HG03439 (cell line): ENCODE data around the gene LAS1L.
A peak's percentile ranks its signal among the peaks of the same experiment; 100 is the strongest.
"Not testable (repeated sequence)": the region's sequence is repeated elsewhere in the genome, so short reads cannot be mapped to it uniquely, and the experiment has no call there.

ENCODE experiments used
- ATAC-seq: cut with Tn5 transposase; IDR thresholded peaks from one replicate; pipeline ENCODE4 v1.9.1; 2021; ENCODE audit warnings: mild to moderate bottlenecking, moderate library complexity; ENCODE audit not compliant: unreplicated experiment

Gene LAS1L

DNA sequence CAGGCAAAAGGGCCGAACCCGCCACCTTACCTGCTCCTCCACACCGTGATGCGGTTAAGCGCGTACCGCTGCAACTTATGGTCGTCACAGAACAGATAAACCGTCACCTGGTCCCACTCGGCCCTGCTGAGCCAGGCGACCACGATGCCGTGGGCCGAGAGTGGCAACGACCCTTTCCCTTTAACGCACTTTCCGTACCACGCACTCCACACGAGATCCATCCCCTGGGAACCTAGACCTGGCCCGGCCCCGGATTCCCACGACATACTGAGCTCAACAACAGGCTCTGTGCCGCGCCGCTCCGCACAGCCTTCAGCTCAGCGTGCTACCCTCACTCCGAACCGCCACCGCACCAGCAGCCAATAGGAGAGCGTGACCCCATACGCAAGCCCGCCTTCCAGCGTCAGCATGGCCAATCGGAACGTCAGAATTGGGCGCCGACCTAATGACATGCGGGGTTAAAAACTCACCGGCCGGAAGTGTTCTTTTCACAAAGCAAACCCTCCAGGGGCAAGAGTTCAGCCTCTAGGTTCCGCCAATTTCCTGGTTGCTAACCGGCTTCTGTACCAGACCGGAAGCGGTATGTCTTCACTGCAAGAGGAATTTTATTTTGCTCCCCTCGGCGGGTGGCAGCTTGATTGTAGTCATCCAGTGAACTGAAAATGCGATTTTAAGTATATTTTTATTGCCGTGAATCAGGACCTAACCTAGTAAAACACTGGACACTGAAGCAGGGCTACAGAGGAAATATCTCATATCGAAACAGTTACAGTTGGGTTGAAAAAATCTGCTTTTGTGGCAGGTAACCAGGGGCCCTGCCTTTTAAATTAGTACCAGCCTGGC, at the start of gene LAS1L:
TSS of gene LAS1L (minus strand) at position 338 of the 843 bp plus-strand sequence. CDS start at position 266, 72 bp downstream.
- ATAC-seq = peak; percentile 100

DNA sequence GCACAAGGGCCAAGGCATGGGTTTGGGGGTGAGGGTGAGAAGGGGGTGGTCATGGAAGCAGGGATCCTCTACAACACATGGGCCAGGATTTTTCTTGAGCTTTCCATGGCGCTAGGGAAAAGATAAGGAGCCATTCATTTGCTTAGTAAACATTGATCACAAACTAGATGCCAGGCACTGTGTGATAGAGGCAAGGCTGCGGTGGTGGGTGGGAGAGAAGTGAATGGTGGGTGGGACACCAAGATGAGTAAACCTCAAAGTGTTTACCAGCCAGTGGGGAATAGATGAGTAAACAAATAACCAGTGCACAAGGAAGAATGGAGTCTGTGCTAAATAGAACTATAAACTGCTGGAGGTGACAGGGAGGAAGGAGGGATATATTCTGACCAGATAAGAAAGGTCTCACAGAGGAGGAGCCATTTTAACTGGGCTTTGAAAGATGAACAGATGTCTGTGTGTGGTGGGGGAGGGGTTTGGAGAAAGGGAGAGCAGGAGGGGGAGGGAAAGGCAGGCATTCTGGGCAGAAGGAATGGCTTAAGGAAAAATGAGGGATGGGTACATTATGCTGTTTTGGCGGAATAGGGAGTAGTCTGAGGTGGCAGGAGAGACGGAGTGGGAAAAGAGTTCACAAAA, 48.0 kb upstream of the LAS1L start:
- no peak for ATAC-seq

DNA sequence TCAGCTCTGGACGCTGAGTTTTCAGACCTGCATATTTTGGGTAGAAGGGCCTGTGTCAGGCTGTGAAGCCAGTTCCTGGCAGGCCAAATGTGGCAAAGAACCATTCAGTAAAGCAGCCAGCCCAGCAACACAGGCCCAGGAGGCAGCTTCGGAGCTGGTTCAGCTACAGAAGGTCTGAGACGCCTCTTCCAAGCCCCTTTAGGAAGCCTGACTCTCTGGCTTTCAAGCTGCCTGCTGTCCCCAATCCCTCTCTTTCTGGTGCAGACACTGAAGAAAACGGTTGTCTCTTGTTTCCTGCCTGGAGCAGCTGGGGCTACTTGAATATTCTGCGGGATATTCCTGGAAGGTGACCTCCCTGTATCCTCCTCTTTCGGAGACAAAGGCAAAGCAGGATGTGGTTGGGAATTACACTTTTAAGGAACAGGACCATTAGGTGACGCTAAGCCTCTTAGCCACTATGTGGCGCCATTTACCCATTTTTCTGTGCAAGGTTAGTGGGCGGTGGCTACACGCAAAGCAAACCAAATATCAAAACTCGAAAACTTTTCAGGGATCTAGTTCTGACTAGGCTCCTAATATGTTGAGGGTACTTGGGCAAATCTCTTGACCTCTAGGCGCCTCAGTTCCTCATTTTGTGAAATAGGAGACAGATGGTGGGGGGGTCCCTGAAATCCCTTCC, 47.2 kb upstream of the LAS1L start:
- no peak for ATAC-seq

DNA sequence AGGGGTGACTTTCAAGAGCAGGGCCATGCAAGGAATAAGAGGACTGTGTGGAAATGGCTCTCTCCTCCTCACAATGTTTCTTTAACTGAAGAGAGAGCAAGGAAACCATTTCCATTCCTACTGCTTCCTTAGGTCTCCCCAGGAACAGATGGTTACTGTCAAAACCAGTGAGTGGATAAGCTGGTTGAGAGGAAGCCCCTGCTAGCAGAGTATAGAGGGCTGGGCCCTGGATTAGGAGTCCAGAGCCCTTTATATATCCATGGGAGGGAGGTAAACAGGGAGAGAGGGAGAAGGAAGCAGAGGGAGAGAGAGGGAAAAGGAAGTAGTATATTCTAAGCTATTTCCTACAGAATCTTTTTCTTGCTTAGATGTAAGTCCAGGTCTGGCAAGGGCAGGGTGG, 43.8 kb upstream of the LAS1L start:
- no peak for ATAC-seq

DNA sequence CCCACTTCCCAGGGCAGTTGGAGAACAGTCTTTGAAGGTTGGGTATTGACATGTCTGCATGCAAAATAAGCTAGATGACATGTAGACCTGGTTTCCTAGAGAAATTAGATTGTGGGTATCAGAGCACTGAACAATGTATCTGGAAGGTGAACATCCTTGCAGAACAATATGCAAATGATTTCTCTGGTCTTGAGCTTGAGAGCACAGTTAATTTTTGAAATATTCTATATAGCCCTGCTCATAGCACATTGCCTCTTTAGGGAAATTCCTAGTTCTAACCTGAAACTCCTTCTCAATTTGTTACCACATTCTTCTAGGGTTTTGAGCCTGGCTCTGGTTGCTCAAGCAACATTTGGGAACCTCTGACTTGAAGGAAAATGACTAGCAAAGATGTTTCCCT, 41.6 kb upstream of the LAS1L start:
- ATAC-seq = no peak

DNA sequence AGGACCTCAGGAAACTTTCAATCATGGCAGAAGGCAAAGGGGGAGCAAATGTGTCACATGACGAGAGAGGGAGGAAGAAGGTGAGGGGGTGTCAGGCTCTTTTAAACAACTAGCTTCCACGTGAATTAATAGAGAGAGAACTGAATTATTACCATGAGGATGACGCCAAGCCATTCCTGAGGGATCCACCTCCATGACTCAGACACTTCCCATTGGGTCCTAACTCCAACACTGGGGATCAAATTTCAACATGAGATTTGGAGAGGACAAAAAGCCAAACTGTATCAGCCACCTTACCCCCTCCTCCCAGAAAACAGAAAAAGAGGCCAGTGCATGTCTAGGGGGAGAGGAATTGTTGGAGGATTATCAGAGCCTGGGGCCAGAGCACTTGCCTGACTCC, 40.4 kb upstream of the LAS1L start:
- ATAC-seq = no peak

DNA sequence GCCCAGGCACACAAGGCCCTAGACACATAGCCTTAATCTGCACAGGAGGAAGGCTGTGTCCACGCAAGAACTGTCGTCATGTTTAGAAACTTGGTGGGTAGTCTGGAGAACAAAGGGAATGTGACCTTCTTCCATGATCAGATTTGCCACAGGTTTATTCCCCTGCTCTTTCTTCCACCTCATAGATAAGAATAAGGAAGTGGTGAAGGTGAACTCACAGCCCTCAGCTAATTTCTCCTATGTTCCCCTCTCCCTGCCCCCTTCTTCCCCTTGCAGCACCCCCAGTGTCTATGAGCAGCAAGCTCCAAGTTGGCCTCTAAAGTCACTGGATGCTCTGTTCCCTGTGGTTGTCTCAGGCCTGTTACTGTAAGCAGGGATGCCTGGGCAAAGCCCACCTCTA, 39.8 kb upstream of the LAS1L start:
- ATAC-seq = no peak

DNA sequence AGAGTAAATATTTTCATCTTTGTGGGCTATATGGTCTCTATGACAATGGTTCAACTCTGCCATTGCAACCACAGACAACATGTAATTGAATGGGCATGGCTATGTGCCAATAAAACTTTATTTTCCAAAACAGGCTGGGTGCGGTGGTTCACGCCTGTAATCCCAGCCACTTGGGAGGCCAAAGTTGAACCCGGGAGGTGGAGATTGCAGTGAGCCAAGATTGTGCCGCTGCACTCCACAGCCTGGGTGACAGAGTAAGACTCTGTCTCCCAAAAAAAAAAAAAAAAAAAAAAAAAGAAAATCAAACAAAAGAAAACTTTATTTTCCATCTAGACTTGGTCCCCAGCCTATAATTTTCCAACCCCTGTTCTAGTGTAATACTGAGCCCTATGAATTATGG, 38.4 kb upstream of the LAS1L start:
- ATAC-seq = no peak

DNA sequence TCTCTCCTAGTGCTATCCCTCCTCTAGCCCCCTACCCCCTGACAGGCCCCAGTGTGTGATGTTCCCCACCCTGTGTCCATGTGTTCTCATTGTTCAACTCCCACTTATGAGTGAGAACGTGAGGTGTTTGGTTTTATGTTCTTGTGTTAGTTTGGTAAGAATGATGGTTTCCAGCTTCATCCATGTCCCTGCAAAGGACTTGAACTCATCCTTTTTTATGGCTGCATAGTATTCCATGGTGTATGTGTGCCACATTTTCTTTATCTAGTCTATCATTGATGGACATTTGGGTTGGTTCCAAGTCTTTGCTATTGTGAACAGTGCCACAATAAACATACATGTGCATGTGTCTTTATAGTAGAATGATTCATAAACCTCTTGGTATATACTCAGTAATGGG, 28.3 kb upstream of the LAS1L start:
- ATAC-seq = not testable (repeated sequence)

DNA sequence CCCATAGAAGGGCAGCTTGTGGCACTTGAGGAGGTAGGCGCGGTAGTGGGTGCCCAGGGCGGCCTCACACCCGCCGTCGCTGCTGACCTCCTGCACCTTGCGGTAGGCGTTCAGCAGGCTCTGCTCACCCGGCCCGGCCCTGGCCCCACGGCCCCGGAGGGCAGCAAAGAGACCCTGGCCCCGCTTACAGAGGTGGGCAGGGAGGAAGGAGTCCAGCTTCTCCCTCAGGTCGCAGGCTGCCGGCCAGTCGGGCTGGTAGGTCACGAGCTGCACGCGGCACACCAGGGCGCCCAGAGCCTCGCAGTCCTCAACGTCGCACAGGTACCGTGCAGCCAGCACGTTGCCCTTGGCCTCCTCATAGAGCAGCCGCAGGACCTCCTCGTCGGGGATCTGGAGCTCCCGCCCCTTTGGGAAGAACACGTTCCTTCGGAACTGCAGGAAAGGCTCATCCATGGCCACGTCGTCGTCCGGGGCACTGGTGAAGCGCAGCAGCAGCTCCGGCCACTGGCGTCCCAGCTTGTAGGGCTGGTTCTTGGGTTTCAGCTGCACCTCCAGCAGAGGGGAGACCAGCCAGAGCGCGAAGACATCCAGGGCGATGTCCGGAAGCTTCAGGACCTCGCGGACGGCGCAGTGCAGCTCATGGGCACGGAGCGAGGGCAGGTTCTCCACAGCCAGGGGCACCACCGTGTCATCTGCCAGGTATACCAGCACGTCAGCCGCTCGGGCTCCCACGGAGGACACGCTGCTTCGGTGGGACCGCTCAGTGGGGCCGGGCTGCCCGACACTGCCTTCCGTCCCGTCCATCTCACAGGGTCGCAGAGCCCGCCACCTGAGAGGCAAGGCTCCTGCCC, 17.1 kb upstream of the LAS1L start:
- ATAC-seq = no peak

DNA sequence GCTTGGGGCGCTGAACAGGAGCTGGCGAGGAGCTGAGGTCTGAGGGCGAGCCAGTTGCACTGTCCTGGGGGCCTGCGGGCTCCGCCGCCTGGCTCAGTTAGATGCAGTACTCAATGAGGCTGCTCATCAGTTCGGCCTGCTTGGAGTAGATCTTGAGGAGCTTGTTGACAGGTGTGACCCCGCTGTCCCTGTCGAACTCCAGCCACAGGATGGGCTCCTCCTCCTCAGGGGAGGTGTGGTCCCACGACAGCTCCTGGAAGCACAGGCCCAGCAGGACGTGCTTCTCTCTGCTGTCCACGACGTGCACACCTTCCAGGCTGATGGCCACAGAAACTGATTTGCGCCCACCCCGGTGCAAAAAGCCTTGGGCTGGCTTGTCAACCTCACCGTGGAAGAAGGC, 16.5 kb upstream of the LAS1L start:
- no peak for ATAC-seq

DNA sequence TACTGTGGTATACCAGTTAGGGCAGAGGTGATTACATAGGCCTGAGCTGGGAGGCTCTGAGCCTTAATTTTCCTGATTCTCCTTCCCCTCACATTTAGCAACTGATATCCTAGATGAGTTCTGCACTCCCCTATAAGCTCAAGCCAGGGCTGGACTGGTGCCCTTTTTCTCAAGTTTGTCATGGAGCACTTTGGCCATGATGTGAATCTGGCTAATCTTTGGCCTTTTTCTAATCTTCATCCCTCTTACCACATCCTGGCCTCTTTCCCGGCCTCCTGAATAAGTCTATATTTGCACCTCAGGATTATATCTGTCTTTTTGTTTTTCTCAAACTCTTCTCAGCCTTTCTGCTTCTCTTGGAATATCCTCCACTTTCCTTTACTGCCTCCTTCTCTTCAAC, 10.9 kb upstream of the LAS1L start:
- ATAC-seq = no peak

DNA sequence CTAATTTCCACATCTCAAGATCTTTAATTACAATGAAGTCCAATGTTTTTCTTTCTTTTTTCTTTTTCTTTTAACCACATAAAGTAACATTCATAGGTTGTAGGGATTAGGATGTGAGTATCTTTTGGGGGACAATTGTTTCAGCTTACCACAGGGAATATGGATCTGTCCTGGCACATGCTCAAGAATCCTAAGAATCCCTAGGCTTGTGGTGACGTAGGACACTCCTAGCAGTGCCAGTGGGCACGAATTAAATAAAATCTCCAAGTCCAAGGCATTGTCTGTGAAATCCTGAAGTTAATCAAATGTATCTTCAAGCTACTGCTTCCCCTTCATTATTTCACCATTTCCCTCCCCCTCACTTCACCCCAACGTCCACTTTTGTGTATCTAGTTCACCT, 2.6 kb upstream of the LAS1L start:
- no peak for ATAC-seq

DNA sequence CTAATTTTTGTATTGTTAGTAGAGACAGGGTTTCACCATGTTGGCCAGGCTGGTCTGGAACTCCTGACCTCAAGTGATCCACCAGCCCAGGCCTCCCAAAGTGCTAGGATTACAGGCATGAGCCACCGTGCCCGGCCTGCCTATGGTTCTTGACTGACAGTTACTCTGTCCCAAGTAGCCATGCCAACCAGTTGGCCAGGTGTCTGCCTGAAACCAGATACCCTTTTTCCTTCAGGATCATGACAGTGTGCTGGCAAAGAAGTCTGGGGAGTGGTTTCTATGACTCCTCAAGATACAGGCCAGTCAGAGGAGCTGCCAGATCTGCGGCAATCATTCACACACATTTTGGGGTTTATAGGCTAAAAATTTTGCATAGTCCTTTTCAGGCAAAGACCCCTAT, 1.7 kb upstream of the LAS1L start:
- no peak for ATAC-seq

DNA sequence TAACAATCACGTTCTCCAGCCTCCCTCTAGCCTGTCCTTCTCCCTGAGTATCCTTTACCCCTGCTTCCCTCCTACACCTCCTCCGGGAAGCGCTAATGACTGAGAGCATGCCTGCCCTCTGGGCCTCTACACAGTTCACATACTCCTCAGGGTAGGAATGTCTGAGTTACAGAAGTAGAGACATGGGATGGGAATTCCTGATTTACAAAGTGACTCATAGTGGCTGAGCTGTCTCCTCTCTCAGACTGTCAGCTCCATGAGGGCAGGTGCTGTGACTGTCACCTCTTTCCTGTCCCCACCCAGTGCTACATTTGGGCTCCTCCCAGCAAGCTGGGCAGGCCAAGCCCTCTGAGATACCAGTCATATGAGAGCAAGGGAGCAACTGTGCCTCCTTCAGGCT, 2.6 kb downstream of the LAS1L start:
- ATAC-seq = no peak

DNA sequence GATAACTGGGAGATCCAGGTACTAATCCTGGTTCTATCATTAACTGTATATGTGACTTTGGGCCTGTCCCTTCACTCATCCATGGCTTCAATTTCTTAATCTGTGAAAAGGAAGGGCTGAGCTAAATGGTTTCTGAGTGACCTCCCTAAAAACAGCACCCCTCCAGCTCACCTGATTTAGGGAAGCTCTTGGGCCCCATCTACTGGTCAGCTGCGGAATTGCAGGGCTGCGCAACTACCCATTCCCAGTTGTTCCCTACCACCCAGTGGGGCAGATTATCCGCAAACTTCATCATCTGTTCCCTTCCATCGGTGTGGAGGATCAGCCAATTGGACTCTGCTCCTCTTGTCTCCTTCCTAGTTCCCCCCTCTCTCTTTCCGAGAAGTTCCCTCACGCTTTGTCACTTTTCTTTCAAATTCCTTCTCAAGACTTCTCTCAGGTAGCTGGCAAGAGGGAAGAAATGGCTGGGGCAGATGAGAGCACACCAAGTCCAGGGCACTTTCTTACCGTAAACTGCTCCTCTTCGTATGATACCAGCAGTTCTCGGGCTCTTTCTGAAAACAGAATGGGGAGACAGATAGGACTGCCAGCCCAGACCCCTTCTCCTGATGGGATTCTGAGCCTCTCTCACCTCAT, 5.8 kb downstream of the LAS1L start:
- peak; percentile 66 for ATAC-seq

DNA sequence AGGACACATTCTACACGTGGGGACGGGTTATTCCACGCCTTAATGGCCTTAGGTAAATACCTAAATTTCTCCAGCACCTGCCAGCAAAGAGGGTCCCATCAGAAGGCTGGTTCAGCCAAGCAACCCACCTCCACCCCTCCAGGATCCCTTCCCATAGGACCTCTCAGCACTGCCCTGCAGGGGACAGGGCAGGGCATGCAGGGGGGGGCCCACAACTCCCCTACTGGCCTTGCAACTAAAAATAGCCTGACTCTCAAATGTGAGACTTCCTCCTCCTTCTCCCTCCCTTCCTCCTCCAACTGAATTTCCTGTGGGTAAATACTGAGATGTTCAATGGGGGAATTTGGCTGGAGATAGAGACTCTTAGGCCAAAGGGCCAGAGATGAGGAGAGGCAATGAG, 6.3 kb downstream of the LAS1L start:
- no peak for ATAC-seq

DNA sequence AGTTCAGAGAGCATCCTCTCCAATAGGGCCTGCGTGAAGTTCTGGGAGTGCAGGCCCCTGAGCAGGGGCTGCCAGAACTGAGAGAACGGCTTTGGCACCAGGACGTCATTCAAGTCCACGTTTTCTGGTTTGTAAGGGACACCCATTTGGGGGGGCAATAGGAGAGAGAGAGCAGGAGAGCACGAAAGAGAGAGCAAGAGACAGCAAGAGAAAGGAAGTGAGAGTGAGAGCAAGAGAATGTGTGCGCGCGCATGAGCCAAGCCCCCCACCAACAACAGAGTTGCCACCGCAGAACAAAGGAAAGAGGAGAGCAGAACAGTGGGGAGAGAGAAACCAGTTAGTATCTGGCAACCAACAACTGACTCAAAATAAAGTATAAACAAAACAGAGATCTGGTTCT, 10.4 kb downstream of the LAS1L start:
- no peak for ATAC-seq

DNA sequence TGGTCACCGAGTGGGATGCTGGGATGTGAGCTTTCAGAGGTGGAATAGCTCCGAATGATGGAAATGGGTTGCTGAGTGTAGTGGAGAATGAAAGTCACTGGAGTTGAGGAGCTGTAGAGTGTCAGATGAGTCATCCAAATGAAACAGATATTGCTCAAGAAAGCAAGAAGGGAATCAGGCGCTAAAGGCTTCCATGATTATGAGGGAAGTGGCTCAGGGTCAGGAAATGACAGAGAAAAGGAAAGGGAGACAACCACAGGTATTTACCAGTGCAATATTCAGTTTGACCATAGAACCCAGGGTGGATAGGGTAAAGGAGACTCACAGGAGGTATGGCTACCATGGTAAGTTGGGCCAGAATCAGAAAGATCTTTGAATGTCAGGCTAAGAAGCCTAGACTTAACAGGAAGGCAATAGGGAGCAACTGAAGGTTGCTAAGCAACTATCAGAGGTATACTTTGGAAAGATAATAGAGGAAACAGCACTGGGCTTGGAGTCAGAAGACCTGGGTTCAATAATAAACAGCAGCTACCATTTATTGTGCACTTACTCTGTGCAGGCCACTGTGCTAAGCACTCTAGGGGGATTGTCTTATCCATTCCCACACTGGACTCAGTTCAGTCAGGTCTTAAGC, 11.7 kb downstream of the LAS1L start:
- ATAC-seq = no peak

DNA sequence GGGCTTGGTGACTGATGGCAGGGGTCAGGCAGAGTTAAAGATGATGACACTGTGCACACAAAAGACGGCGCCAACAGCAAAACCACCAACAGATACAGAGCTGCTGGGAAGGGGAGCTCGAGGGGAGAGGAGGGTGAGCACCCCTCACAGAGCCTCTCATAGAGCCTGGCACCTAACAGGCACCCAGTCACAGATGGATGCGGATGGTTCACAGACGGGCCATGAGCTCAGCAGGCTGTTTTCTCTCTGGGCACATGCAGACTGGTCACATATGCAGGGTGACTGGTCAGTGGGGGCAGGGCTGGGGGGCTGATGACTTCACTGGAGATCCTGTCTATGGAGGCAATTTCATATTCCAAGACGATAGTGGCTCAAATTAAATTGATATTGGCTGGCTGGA, 15.1 kb downstream of the LAS1L start:
- ATAC-seq = not testable (repeated sequence)
